H1 (cell line): ENCODE measurements around the gene PAX6. TPM values are rescaled to one million over a fixed set of nuclear protein-coding genes. Genes with fewer than 3 reads are reported as not detected.

Source experiments
- ASH2L ChIP-seq: fragments of 200-600, 300-600 bp; sonication (generic); IDR thresholded peaks from one replicate; pipeline ENCODE4 v1.7.1; 2017; ENCODE audit warnings: low read length
- E2F6 ChIP-seq: IDR thresholded peaks from 2 replicates; pipeline ENCODE4 v1.6.1; 2012; ENCODE audit warnings: inconsistent platforms
- JUND ChIP-seq: IDR thresholded peaks from 2 replicates; pipeline ENCODE4 v1.6.1; 2011; ENCODE audit warnings: mild to moderate bottlenecking, improper control_type of control experiment, low read length
- NRF1 ChIP-seq: IDR thresholded peaks from 2 replicates; pipeline ENCODE4 v1.6.1; 2011; ENCODE audit warnings: mild to moderate bottlenecking, low read depth, low read length, improper control_type of control experiment
- RNF2 ChIP-seq: fragments of 200-900, 300-1000 bp; sonication (generic); IDR thresholded peaks from 2 replicates; pipeline ENCODE4 v1.7.1; 2016; ENCODE audit warnings: borderline replicate concordance, low read depth, mild to moderate bottlenecking, antibody characterized with exemption, low read length; ENCODE audit not compliant: poor library complexity, severe bottlenecking; ENCODE audit errors: missing control alignments
- SUZ12 ChIP-seq: fragments of 200-600 bp; sonication (generic); IDR thresholded peaks from 2 replicates; pipeline ENCODE4 v1.6.1; 2012; ENCODE audit warnings: mild to moderate bottlenecking, inconsistent platforms, low read length, moderate library complexity, mixed read lengths
- polyA plus RNA-seq, 7 experiments: library from polyadenylated mRNA; depleted of rRNA in 3 of 7; stranded (reverse) in 5 of 7; unstranded in 2 of 7; fragments of >200 nt in 5 of 7; fragments of 200-250 nt in 2 of 7; gene quantifications; 1 replicate in 5 of 7; 2 replicates in 1 of 7; 4 replicates in 1 of 7; pipeline versions ENCODE4 v1.2.1 to v1.2.3, GENCODE V29; 2011 to 2013; ENCODE audit warnings: missing spikeins in 2 of 7, mixed read lengths in 2 of 7
- total RNA-seq: library from RNA; stranded (reverse); fragmentation: NEBNext Ultra II Directional; extraction: Animal tissue kit (Norgen Biotek cat#: 25700); gene quantifications from 2 replicates; pipeline ENCODE4 v1.2.1, GENCODE V29; 2021

PAX6 gene
- total and polyA plus RNA-seq, 2 of the 8 experiments (the other 6 are each of a cell fraction or from before 2014, with no cell fraction given), result 0.30 to 0.65 TPM

- TF ChIP-seq E2F6, result 0 out of 2 replicates have a peak, but pooled peaks have one; percentile 21
- TF ChIP-seq SUZ12, result peak; percentile 97
- TF ChIP-seq JUND, result no peak
- TF ChIP-seq NRF1, result no peak
- TF ChIP-seq ASH2L, result peak; percentile 13
- TF ChIP-seq RNF2, result peak; percentile 93
- TF ChIP-seq, all 59 proteins: peak for 9
Measured at GRCh38 chr11:31812383-31813381, 1.6 kb upstream of the PAX6 start (continued).
